Endothelial cell of umbilical vein (primary cell): ENCODE data around the gene BTN3A1. TPM values are rescaled to one million over a fixed set of nuclear protein-coding genes. Genes with fewer than 3 reads are reported as not detected.

ENCODE experiments used
- BruUV-seq: library from RNA; stranded (reverse); fragments of 400-500 nt; replicated peaks from 2 replicates; lab custom pipeline; 2021; lab: Mats Ljungman, UMichigan
- CTCF ChIA-PET: fragments of 300-600, 350-600 bp; sonication (Branson Sonifier 250); formaldehyde crosslinking; loops from one replicate; lab custom pipeline; 2021; ENCODE audit warnings: antibody characterized with exemption, inconsistent platforms; lab: Charles Lee
- POLR2A ChIA-PET: fragments of 300-600, 350-600 bp; sonication (Branson Sonifier 250); formaldehyde crosslinking; loops from one replicate; lab custom pipeline; 2021; ENCODE audit warnings: antibody characterized with exemption, inconsistent platforms; lab: Charles Lee
- DNase-seq: peaks from one replicate; pipeline ENCODE4 v3.0.0-alpha.2; 2011; ENCODE audit warnings: low read depth, low spot score
- FAIRE-seq: peaks from 2 replicates; lab custom pipeline; 2011; peaks lifted over from hg19 to GRCh38; lab: Jason Lieb, UNC
- H2AFZ ChIP-seq: 2 replicates; pipeline ENCODE4 v1.6.0; 2012; ENCODE audit warnings: low read depth, low read length, control low read depth, inconsistent platforms
- H3K27ac ChIP-seq: 2 replicates; pipeline ENCODE4 v1.5.1; 2011; ENCODE audit warnings: low read depth, mild to moderate bottlenecking, control low read depth, low read length, moderate library complexity; ENCODE audit not compliant: insufficient read depth
- H3K27me3 ChIP-seq, 2 experiments: 2 replicates each; pipeline versions ENCODE4 v1.6.0 to v1.6.1; 2011; ENCODE audit warnings: low read length in 2 of 2, mixed read lengths in 1 of 2; ENCODE audit not compliant: control insufficient read depth in 2 of 2, insufficient read depth in 2 of 2
- H3K36me3 ChIP-seq, 2 experiments: 2 replicates in 1 of 2; 3 replicates in 1 of 2; pipeline ENCODE4 v1.5.1; 2011; ENCODE audit warnings: low read length in 2 of 2, mild to moderate bottlenecking in 1 of 2, moderate library complexity in 1 of 2; ENCODE audit not compliant: control insufficient read depth in 2 of 2, insufficient read depth in 2 of 2; ENCODE audit errors: extremely low read depth in 1 of 2
- H3K4me1 ChIP-seq: 3 replicates; pipeline ENCODE4 v1.5.1; 2011; ENCODE audit warnings: mild to moderate bottlenecking, low read length; ENCODE audit not compliant: control insufficient read depth, insufficient read depth; ENCODE audit errors: extremely low read depth
- H3K4me2 ChIP-seq: 2 replicates; pipeline ENCODE4 v1.6.1; 2011; ENCODE audit warnings: low read length, control low read depth, mixed read lengths; ENCODE audit not compliant: insufficient read depth
- H3K4me3 ChIP-seq, 3 experiments: fragments of 200-600 bp in 1 of 3; sonication (generic), shearing (Covaris generic) in 1 of 3; replicated peaks in 1 of 3; 2 replicates each; pipeline ENCODE4 v1.5.1; 2011 to 2016; ENCODE audit warnings: control low read depth in 3 of 3, low read length in 3 of 3, mild to moderate bottlenecking in 2 of 3, inconsistent platforms in 1 of 3, low read depth in 1 of 3, moderate library complexity in 1 of 3; ENCODE audit not compliant: insufficient read depth in 1 of 3
- H3K79me2 ChIP-seq: 2 replicates; pipeline ENCODE4 v1.6.0; 2012; ENCODE audit warnings: low read length, inconsistent platforms; ENCODE audit not compliant: control insufficient read depth, insufficient read depth
- H3K9ac ChIP-seq: replicated peaks from 2 replicates; pipeline ENCODE3; 2011; ENCODE audit warnings: low read length, control low read depth; ENCODE audit not compliant: insufficient read depth; ENCODE audit errors: extremely low read depth
- H3K9me1 ChIP-seq: replicated peaks from 3 replicates; pipeline ENCODE4 v1.6.0; 2011; ENCODE audit warnings: mild to moderate bottlenecking, low read length; ENCODE audit not compliant: control insufficient read depth, insufficient read depth; ENCODE audit errors: extremely low read depth
- H3K9me3 ChIP-seq: replicated peaks from 2 replicates; pipeline ENCODE4 v1.5.1; 2012; ENCODE audit warnings: low read length, inconsistent platforms; ENCODE audit not compliant: control insufficient read depth, insufficient read depth
- H4K20me1 ChIP-seq: replicated peaks from 2 replicates; pipeline ENCODE3; 2011; ENCODE audit warnings: mild to moderate bottlenecking, low read length; ENCODE audit not compliant: control insufficient read depth, insufficient read depth; ENCODE audit errors: extremely low read depth
- EZH2 ChIP-seq: IDR thresholded peaks from 2 replicates; pipeline ENCODE4 v1.6.1; 2012; ENCODE audit warnings: borderline replicate concordance, low read depth, mild to moderate bottlenecking, moderate library complexity, low read length, inconsistent platforms; ENCODE audit not compliant: severe bottlenecking
- JUN ChIP-seq: IDR thresholded peaks from 2 replicates; pipeline ENCODE4 v1.6.1; 2011; ENCODE audit warnings: borderline replicate concordance, low read depth; ENCODE audit not compliant: insufficient read length, insufficient read depth
- POLR2AphosphoS5 ChIP-seq: IDR thresholded peaks from 2 replicates; pipeline ENCODE4 v1.6.1; 2012; ENCODE audit warnings: low read depth, mild to moderate bottlenecking, control low read depth, low read length, moderate library complexity; ENCODE audit not compliant: insufficient read depth
- dilution Hi-C: fragments of 300-500 bp; cut with MboI; formaldehyde crosslinking; loops from one replicate; pipeline ENCODE4 v1.15.0; 2019; ENCODE audit warnings: low sequenced_read_pairs; ENCODE audit not compliant: extremely low pct_ligation_motif_present
- intact Hi-C: fragments of 100-400 bp; cut with micrococcal nuclease; formaldehyde crosslinking; loops from one replicate; pipeline ENCODE4 v1.10.0; 2022
- polyA plus RNA-seq, 4 experiments: library from polyadenylated mRNA; depleted of rRNA in 3 of 4; stranded (reverse) in 3 of 4; unstranded in 1 of 4; fragments of >200 nt; gene quantifications; 2 replicates each; pipeline versions ENCODE4 v1.2.1 to v1.2.3, GENCODE V29; 2011 to 2012; ENCODE audit warnings: missing spikeins in 1 of 4
- total RNA-seq: library from RNA; stranded (reverse); gene quantifications from 2 replicates; pipeline ENCODE4 v1.2.3, GENCODE V29; 2021

BTN3A1 gene
- total and polyA plus RNA-seq, 2 donors (not counting 3 experiments of a cell fraction or from before 2014, with no cell fraction given): 7.6 to 12.1 TPM

DNA sequence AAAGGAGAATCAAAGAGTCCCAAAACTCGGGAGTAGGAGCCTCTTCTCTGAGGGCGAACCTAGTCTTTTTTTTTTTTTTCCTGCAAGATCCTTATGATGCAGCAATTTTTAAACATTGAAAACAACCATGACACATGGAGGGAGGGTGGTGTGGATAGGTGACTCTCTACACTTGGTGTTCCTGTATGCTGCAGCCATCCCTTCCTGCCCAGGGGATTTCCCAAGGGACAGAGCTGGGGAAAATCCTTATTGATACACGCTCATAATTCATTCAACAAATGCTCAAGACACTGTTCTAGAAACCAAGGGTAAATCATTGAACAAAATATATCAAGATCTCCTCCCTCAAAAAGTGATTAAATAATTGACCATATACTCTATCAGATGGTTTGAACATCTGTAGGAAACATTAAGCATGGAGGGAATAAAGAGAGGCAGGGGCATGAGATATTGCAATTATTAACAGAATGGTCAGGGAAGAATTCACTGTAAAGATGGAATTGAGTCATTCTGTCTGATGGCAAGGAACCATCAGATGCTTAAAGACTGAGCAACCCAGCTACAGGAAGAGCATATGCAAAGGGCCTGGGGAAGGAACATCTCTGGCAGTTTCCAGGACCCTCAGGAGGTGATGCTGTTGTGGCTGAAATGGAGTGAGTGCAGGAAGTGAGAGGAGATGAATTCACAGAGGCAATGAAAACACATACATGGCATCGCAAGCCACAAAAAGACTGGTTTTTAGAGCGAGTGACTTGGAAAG, 24.8 kb downstream of the BTN3A1 start:
- H3K9me1 ChIP-seq: no peaks in the 10 kb centered on the region
- H3K79me2 ChIP-seq: peaks cover 2% of the 10 kb centered on the region
- TF ChIP-seq POLR2AphosphoS5: no peak
- TF ChIP-seq JUN: no peak
- TF ChIP-seq EZH2: no peak
- no peak overlapping the region for H3K9ac ChIP-seq
- intact Hi-C loops: no loop called here
- CTCF ChIA-PET: no interaction called here
- H3K4me3 ChIP-seq: no peak overlapping the region
- POLR2A ChIA-PET: no interaction called here
- no peak overlapping the region for H2AFZ ChIP-seq
- dilution Hi-C loops: no loop called here
- DNase-seq (no peak), FAIRE-seq (no peak)
- no peak overlapping the region for H3K27ac ChIP-seq
- peaks cover 0 to 23% of the 10 kb centered on the region in 2 experiments for H3K36me3 ChIP-seq
- no peak overlapping the region for H3K4me2 ChIP-seq
- H3K27me3 ChIP-seq: no peaks in the 10 kb centered on the region
- no TSS peak for BruUV-seq
- no peaks in the 10 kb centered on the region for H3K4me1 ChIP-seq
- H3K9me3 ChIP-seq: no peaks in the 10 kb centered on the region
- no peaks in the 10 kb centered on the region for H4K20me1 ChIP-seq

DNA sequence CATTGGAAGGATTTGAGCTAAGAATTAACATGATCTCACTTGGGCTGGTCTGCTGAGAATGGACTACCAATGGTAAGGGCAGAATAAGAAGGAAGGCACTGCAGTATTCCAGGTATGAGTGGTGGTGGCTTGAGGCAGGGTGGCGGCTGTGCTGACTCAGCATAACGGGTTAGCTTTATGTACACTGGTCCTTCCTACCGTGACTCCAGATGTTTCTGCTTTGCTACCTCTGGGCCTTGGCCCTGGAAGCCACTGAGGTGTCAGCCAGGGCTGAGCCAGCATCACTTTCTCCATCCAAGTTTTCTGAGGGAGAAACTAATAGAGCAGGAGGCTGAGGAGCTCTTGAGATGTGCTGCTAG, 25.4 kb downstream of the BTN3A1 start:
- dilution Hi-C loops: no loop called here
- DNase-seq: no peak
- H3K36me3 ChIP-seq: peaks cover 0 to 24% of the 10 kb centered on the region in 2 experiments

More for the DNA sequence above, 25.4 kb downstream of the BTN3A1 start:
- H2AFZ ChIP-seq: no peak overlapping the region
- H3K9me1 ChIP-seq: no peaks in the 10 kb centered on the region
- no peak for TF ChIP-seq EZH2
- H3K9me3 ChIP-seq: no peaks in the 10 kb centered on the region
- no peak overlapping the region for H3K4me2 ChIP-seq
- intact Hi-C loops: no loop called here
- no peak overlapping the region for H3K27ac ChIP-seq
- peaks cover 2% of the 10 kb centered on the region for H3K4me1 ChIP-seq
- FAIRE-seq: no peak
- H3K4me3 ChIP-seq: no peak overlapping the region
- BruUV-seq: no TSS peak
- ChIA-PET CTCF (no interaction called here), POLR2A (no interaction called here)
- no peak overlapping the region for H3K9ac ChIP-seq
- no peaks in the 10 kb centered on the region for H3K79me2 ChIP-seq
- H3K27me3 ChIP-seq: no peaks in the 10 kb centered on the region
- no peaks in the 10 kb centered on the region for H4K20me1 ChIP-seq
